Measurements from ENCODE around the gene TMEM243.

The TMEM243 gene

GRCh38 chr7:87187120-87187519 lies 32.4 kb downstream of the TMEM243 start:
- Histone ChIP-seq H3K4me3 (ENCODE audit: low read length) (no peak overlapping the region), H3K27me3 (ENCODE audit: low read depth, low read length) (no peaks in the 10 kb centered on the region), H3K79me2 (ENCODE audit: low read length) (no peaks in the 10 kb centered on the region), H3K9ac (ENCODE audit: low read length) (no peak overlapping the region), H3K4me1 (ENCODE audit: low read length) (no peaks in the 10 kb centered on the region), H4K20me1 (ENCODE audit: insufficient read depth, low read length) (0 out of 2 replicates have a peak, but pooled peaks cover 14% of the 10 kb centered on the region), H3K27ac (ENCODE audit: low read length) (no peak overlapping the region), H3K36me3 (replicated peaks; ENCODE audit: low read depth, low read length) (peaks cover 83% of the 10 kb centered on the region), H3K4me2 (ENCODE audit: low read length) (no peak overlapping the region), H2AFZ (ENCODE audit: low read depth, low read length) (no peak overlapping the region), H3K9me3 (ENCODE audit: insufficient read depth, low read length) (no peaks in the 10 kb centered on the region)
- no peak for TF ChIP-seq EZH2phosphoT487 (IDR thresholded peaks at IDR 0.05; ENCODE audit: low read depth)
- no peak for TF ChIP-seq CTCF (IDR thresholded peaks at IDR 0.05; ENCODE audit: low read depth, low read length)

DNA sequence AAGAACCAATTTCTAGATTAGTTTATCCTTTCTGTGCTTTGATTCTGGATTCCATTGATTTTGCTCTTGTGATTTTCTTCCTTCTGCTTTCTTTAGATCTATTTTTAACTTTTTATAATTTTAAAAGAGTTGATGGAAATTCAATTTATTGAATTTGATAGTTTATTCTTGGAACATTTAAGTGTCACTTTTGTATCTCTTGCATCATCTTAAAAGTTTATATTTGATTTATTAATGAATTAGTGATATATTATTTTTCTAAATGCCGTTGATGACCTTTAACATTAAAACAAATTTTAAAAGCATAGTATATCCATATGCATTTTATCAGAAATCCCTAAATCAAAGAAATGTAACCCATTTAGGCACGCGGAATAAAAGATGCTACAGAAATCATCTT lies 40.4 kb downstream of the TMEM243 start:
- 0 out of 2 replicates have a peak, but pooled peaks cover 3% of the 10 kb centered on the region for H3K79me2 ChIP-seq (ENCODE audit: low read length)

GRCh38 chr7:87178320-87178719 lies 41.2 kb downstream of the TMEM243 start:
- Histone ChIP-seq H3K4me2 (ENCODE audit: low read length) (no peak overlapping the region), H3K4me3 (ENCODE audit: low read length) (no peak overlapping the region), H2AFZ (ENCODE audit: low read depth, low read length) (no peak overlapping the region), H3K4me1 (ENCODE audit: low read length) (no peaks in the 10 kb centered on the region), H3K27ac (ENCODE audit: low read length) (no peak overlapping the region), H3K36me3 (replicated peaks; ENCODE audit: low read depth, low read length) (peaks cover 68% of the 10 kb centered on the region), H3K9ac (ENCODE audit: low read length) (no peak overlapping the region), H3K79me2 (ENCODE audit: low read length) (peaks cover 3% of the 10 kb centered on the region; the same call in 1 of the 2 replicates), H3K27me3 (ENCODE audit: low read depth, low read length) (no peaks in the 10 kb centered on the region), H4K20me1 (ENCODE audit: insufficient read depth, low read length) (peaks cover 16% of the 10 kb centered on the region), H3K9me3 (ENCODE audit: insufficient read depth, low read length) (no peaks in the 10 kb centered on the region)
- TF ChIP-seq CTCF (IDR thresholded peaks at IDR 0.05; ENCODE audit: low read depth, low read length), result no peak
- TF ChIP-seq EZH2phosphoT487 (IDR thresholded peaks at IDR 0.05; ENCODE audit: low read depth), result no peak

More for the DNA sequence above, 40.4 kb downstream of the TMEM243 start:
- peaks cover 69% of the 10 kb centered on the region for H3K36me3 ChIP-seq (replicated peaks; ENCODE audit: low read depth, low read length)
- no peaks in the 10 kb centered on the region for H3K9me3 ChIP-seq (ENCODE audit: insufficient read depth, low read length)
- no peak overlapping the region for H3K4me3 ChIP-seq (ENCODE audit: low read length)
- no peaks in the 10 kb centered on the region for H3K27me3 ChIP-seq (ENCODE audit: low read depth, low read length)
- no peak overlapping the region for H3K9ac ChIP-seq (ENCODE audit: low read length)
- H3K27ac ChIP-seq (ENCODE audit: low read length), result no peak overlapping the region
- TF ChIP-seq CTCF (IDR thresholded peaks at IDR 0.05; ENCODE audit: low read depth, low read length), result no peak
- no peak for TF ChIP-seq EZH2phosphoT487 (IDR thresholded peaks at IDR 0.05; ENCODE audit: low read depth)
- no peak overlapping the region for H3K4me2 ChIP-seq (ENCODE audit: low read length)
- H3K4me1 ChIP-seq (ENCODE audit: low read length), result no peaks in the 10 kb centered on the region
- no peak overlapping the region for H2AFZ ChIP-seq (ENCODE audit: low read depth, low read length)
- H4K20me1 ChIP-seq (ENCODE audit: insufficient read depth, low read length), result peaks cover 11% of the 10 kb centered on the region

DNA sequence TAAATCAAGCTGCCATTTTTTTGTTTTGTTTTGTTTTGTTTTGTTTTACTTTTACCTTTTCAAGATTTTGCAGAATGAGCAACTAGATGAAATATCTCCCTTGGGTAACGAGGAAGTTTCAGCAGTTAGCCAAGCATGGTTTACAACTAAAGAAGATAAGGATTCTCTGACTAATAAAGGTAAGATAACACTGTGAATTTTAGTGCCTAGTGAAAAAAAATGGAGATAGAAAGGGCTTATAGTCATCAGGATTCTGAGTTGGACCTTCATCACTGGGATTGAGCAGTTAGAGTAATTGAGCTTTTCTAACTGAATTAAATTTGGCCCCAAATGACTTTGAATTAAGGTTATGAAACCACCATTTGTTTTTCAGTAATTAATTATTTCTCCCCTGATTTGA lies 46.1 kb downstream of the TMEM243 start:
- peaks cover 19% of the 10 kb centered on the region for H4K20me1 ChIP-seq (ENCODE audit: insufficient read depth, low read length)
- H3K4me2 ChIP-seq (ENCODE audit: low read length), result no peak overlapping the region
- no peaks in the 10 kb centered on the region for H3K4me1 ChIP-seq (ENCODE audit: low read length)
- H3K27ac ChIP-seq (ENCODE audit: low read length), result no peak overlapping the region
- H3K27me3 ChIP-seq (ENCODE audit: low read depth, low read length), result no peaks in the 10 kb centered on the region
- peaks cover 6% of the 10 kb centered on the region; the same call in 1 of the 2 replicates for H3K79me2 ChIP-seq (ENCODE audit: low read length)
- no peaks in the 10 kb centered on the region for H3K9me3 ChIP-seq (ENCODE audit: insufficient read depth, low read length)
- TF ChIP-seq EZH2phosphoT487 (IDR thresholded peaks at IDR 0.05; ENCODE audit: low read depth), result no peak
- TF ChIP-seq CTCF (IDR thresholded peaks at IDR 0.05; ENCODE audit: low read depth, low read length), result no peak
- no peak overlapping the region for H3K4me3 ChIP-seq (ENCODE audit: low read length)
- H3K36me3 ChIP-seq (replicated peaks; ENCODE audit: low read depth, low read length), result peaks cover 86% of the 10 kb centered on the region
- H2AFZ ChIP-seq (ENCODE audit: low read depth, low read length), result no peak overlapping the region
- H3K9ac ChIP-seq (ENCODE audit: low read length), result no peak overlapping the region
